Measurements from ENCODE around the gene GLYATL3.

DNA sequence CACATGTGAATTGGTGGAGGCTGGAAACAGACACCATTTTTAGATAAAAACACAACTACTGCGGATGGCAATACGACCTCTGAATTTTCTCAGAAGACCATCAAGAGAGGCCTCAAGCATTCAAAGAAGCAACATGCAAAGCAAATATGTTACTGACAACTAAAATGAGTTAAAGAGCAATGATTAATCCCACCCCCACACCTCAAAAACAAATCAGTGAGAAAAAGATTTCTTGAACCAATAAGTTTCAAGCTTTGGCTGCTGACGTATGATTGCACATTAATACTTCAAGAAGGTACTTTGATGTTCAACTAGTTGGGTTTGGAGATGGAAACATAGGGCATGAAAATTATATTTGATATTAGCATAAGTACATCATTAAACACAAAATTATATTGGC, 37.7 kb upstream of the GLYATL3 start:
- TF ChIP-seq CTCF (IDR thresholded peaks at IDR 0.05): no peak
- TF ChIP-seq EP300 (IDR thresholded peaks at IDR 0.05): no peak
- no peak for TF ChIP-seq POLR2AphosphoS5 (IDR thresholded peaks at IDR 0.05)
- TF ChIP-seq POLR2A (IDR thresholded peaks at IDR 0.05): no peak
